GM21723 (cell line): ENCODE measurements around the gene HLF.

Experiments
- ATAC-seq: cut with Tn5 transposase; IDR thresholded peaks from one replicate; pipeline ENCODE4 v1.9.1; 2021; ENCODE audit warnings: mild to moderate bottlenecking, moderate library complexity; ENCODE audit not compliant: unreplicated experiment

Gene HLF

DNA sequence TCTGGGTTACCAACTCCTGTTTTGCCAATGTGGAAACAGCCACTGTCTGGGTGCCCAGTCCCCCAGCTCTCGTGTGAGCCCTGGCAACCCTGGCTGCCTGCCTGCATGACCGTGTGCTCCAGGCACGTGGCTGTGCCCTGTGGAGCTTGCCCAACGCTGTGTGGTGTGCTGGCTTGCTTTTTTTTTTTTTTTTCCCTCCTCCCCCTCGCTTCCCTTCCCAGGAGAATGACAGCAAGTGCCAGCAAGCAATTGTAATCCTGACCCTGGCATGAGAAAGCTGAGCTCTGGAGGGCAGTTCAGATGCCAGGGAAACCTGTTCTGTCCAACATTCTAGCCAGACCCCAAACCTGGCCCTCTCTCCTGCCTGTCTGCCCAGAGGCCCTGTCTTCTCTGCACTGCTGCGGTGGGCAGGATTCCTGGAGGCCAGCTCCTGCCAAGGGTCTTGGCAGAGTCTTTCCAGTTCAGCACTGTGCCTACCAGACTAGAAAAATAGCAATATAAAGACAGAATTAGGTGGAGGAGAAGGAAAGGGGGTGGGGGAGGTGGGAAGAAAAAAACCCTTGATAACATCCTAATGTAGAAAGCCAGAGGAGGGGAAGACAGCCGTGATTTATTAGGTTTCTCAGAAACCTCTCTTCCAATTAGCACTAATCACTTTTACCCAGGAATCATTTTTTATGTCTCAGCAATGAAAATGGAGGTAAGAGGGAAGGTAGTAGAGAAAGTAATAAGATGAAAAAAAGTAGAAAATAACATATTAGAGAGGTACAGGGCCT is 9.0 kb downstream of the HLF start:
- no peak for ATAC-seq

DNA sequence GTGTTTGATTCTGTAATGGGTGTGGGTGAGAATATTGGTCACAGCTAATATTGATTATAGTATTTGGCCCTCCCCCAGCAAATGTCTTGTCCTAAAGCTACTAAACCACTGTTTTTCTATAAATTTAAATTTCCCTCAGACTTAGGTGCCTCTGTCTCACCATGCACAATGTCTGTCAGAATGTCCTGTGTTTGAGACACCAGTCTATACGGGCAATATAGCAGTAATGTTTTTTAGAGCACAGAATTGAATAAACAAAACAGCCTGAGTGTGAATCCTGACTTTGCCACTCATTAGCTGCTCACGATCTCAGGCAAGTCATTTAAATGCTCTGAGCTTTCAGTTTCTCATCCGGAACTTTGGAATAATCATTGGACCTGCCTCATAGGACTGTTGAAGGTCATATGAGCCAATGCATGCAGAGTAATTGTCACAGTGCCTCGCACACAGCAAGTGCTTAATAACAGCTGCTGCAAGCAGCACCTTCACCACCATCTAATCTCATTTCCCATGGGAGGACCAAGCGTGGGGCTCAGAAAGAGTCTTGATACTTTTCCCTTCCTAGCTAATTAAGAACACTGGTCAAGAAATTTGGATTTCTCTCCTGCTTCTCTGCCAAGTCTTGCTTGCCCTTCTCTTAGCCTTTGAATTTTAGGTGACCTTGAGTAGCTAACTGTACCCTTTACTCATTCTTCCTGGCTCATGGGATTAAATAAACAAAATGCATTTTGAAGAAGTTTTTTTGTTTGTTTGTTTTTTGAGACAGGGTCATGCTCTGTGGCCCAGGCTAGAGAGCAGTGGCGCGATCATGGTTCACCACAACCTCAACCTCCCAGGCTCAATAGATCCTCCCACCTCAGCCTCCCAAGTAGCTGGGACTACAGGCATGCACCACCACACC is 9.8 kb downstream of the HLF start:
- ATAC-seq, result no peak

DNA sequence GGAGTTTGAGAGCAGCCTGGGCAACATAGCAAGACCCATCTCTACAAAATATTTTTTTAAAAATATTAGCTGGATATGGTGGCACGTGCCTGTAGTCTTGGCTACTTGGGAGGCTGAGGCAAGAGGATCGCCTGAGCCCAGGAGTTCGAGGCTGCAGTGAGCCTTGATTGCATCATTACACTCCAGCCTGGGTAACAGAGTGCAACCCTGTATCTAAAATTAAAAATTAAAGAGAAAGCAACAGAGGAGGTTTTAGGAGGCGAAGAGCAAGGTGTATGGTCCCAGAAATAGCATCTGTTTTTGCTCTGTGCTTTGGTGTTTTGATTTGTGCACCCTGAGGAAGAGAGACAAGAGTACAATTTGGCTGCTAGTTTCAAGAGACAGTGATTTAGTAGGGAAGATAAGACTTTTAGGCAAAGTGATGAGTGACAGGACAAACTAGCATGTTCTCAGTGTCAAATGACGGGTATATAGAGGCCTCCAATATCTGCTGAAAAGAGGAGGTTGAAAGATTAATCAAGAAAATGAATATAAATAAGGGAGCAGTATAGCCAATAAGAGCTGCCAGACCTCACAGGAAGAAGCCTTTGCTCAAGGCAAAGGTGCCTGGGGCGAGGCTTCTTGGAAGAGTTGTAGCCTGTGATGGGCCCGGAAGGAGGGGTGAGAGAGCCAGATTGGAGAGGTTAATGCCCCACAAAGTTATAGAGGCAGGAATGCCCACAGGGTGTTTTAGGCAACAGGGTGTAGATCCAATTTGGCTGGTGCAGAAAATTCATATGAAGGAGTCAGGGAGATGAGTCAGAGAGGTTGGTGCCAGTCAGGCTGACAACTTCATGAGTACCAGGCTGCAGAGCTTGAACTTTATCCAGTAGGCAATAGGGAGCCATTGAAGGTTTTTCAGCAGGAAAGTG is 11.4 kb downstream of the HLF start:
- no peak for ATAC-seq

DNA sequence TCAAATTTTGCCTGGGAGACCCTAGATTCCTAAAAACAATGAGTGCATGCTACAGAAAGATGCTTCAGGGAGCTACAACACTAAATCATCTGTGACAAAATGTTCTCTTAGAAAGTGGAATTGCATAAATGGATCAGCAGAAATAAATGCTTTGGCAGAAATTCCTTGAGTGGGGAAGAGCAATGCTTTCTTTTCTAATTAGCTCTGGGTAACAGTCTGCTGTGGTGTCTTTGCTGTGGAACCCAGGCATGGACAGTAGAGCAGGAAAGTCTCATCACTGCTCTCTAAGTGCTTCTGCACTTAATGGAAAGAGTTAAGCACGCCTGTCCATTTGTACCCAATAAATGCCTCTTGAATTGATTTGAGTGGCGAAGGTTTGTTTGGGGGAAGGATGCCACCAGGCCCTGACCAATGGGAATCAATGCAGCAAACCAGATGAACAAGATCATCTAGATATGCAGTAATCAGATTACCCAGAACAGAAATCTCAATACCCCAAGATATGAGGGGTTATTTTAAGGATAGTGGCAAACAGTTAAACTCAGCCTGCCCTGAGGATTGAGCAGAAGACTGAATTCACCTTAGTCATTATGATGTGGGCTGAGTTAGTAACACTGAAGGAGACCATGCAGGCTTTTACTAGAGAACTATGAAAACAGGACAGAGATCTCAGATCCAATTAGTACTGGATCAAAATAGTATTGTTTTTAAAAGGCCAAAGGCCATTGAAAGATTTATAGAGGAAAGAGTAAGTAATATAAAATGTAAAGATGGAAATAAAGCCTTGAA is 13.6 kb downstream of the HLF start:
- ATAC-seq, result no peak

DNA sequence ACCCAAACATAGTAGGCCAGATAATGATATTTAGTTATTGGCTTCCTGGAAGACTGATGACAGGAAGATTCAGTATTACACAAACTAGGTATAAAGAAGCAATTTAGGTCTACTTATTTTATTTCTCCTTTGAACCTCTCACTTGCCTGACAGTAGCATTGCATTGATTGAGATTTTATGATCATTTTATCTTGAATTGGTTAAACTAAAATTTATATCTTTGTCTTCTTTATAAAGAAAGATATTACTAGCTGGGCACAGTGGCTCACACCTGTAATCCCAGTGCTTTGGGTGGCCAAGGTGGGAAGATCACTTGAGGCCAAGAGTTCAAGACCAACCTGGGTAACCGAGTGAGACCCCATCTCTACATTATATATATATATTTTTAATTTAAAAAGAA is 14.4 kb downstream of the HLF start:
- ATAC-seq, result no peak

DNA sequence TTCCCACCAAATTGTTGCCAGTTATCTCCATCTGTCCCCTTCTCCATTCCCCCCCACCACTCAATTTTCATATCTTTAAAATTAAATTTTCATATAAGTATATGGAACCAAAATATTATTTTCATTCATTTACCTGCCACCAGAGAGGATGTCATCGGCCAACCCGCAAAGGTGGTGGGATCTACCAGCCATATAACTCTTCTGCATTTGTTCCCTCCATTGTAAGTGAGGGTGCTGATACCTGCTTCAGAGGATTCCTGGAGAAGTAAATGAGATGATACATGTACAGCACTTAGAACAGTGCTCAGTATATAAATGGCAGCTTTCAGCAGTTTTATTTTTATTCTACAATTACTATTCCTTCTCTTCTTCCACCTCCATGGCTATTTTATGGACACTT is 15.0 kb downstream of the HLF start:
- ATAC-seq, result no peak

DNA sequence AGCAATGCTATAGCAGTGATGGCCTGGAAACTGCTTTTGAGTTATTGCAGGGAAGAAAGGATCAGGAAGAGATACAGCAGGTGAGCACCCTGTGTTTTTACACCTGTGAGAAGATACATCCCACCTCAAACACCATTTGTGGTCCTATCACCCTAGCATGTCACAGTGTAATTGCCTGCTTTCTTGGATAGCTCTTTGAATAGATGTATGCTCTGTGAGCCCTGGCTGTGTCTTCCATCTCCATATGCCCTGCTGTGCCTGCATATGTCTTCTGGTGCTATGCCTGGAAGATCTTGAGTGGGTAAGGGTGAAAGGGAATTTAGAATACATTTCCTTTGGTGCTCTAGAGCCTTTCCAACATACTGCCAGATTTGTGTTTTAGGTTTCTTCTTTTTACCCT is 15.5 kb downstream of the HLF start:
- ATAC-seq, result no peak

DNA sequence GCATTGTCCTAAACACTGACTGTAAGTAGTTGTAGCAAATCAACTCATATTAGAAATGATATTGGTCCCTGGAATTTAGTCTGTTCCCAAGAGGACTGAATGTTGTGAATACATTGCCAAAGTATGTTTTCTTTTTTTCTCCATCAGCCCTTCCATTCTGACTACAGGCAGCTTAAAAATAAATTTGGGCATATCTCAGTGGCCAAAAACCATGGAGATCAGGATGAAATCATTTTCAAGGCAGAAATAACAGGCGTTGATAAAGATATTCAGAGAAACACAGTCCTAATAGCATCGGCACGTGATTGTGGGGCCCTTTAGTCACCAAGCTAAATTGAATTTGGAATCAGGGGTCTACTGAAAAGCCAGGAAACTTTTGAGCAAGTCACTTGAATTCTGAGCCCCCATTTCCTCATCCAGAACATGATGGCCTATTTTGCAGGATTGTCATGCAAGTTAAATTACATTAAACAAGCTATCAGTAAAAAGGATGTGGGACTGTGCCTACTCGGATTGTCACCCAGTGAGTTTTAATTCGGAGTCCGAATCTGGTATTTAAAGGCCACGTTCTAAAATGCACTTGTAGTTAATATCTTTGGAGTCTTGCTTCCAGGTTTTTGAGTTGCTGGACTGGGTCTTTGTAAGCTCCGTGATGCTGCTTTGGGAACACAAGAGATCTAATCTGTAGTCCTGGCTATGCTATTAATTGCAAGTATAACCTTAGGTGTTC is 17.1 kb downstream of the HLF start:
- no peak for ATAC-seq

DNA sequence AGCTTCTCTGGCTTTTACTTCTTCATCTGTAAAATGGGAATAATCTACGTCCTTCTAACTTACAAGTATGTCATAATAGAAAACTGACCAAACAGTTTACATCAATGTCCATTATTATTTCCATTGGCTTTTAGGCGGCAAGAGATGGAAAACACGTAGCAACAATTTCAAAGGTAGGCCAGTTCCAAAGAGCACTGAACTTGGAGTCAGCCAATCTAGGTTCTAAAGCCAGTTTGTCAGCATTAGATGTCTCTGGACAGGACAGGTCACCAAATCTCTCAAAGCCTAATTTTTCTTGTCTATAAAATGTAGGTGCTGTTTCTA is 17.6 kb downstream of the HLF start:
- ATAC-seq, result no peak

DNA sequence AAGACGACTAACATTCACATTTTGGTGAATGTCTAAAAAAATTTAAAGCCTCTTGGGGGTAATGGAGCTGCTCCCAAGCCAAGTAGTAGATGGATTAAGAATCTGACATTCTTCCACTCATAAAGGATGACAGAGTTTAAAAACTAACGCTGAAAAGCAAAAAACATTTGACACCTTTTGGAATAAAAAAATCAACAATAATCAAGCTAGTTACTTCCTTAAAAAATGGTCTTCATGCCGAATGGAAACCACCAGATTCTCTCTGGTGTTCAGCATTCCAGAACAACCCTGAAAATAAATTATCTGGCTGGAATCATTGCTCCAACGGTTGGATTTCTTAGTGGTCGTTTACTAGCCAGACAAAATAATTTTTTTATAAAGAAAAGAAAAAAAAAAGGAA is 18.0 kb downstream of the HLF start:
- no peak for ATAC-seq

DNA sequence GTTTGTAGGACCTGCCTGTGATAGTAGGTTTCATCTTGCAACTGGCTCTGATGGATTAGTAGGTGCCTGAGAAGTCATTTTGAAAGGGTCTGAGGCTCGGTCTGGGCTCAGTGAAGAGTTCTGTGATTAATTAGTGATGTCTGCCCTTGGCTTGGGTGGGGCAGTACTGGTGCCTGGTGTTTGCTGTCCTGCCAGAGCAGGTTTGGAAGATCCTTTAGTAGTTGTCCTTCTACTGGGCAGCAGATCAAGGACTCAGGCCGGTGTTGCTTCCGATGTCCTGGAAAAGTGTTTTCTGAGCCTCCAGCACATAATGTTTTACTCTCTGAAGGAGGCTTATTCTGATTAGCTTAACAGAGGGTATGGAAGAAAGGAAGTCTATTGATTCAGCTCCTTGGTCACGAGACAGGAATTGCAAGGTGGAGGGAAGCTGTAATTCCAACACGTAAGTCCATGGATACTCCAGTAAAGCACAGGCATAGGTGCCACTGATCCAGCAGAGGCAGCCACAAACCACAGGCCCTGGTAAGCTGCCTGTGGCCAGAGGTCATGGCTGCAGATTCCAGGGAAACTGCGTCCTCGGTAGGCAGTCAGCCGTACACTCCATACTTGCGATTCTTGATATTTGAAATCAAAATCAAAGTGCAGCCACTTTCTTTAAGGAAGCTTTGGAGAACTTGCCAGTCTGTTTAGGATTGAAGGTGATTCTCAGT is 18.7 kb downstream of the HLF start:
- ATAC-seq, result no peak

DNA sequence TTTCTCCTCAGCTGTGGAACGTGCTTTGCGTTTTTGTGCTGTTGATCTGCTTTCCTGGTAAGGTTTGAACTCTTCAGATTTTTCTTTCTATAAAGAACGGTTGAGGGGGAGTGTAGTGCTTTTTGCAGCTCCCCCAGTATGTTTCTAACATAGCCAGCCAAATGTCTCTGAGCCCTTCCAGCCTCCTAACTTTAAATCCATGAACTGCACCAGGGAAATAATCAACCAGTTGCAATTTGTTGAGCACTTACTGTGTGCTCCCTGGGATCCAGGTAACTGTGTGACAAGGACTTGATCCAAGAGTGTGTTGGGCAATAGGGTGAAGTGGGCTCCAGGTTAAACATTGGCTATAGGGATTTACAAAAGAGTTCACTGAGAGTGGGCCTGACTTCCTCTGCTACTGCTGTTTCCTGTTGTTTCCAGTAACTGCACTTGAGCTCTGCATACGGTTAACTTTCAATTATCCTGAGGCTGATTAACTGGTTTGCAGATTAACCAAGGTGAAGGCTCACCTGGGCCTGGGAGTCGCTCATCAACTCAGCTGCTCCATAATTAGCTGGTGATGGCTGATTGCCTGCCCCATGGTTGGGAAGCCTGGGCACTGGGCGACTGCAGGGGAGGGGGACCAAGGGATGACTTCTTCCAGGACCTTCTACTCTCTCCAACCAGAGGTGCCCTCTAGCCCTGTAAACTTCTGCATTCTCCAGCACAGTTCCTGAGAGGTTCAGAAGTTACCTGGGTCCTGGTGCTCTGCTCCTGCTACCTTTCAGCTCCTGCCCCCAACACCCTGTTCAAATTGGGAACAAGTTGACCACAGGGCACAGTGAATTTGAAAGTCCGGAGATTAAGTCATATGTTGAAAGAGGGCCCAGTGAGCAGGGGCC is 19.5 kb downstream of the HLF start:
- ATAC-seq, result no peak

DNA sequence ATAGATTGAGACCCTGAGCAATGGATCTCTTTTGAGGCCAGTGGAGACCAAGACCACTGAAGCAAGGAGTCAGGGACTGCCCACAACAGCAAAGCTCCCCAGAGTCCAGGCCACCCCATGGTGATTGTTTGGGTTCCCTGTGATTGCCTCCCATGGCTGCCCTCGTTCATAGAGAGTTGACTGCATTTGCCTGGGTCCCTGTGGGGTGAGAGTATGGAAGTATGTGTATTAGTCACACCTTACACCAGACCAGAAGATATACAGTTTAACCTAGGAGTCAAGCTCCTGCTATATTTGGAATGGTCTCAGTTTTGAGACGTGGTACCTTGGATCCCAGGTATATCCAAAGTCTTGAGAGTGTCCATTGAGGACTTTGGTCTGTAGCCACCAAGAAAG is 20.2 kb downstream of the HLF start:
- no peak for ATAC-seq

DNA sequence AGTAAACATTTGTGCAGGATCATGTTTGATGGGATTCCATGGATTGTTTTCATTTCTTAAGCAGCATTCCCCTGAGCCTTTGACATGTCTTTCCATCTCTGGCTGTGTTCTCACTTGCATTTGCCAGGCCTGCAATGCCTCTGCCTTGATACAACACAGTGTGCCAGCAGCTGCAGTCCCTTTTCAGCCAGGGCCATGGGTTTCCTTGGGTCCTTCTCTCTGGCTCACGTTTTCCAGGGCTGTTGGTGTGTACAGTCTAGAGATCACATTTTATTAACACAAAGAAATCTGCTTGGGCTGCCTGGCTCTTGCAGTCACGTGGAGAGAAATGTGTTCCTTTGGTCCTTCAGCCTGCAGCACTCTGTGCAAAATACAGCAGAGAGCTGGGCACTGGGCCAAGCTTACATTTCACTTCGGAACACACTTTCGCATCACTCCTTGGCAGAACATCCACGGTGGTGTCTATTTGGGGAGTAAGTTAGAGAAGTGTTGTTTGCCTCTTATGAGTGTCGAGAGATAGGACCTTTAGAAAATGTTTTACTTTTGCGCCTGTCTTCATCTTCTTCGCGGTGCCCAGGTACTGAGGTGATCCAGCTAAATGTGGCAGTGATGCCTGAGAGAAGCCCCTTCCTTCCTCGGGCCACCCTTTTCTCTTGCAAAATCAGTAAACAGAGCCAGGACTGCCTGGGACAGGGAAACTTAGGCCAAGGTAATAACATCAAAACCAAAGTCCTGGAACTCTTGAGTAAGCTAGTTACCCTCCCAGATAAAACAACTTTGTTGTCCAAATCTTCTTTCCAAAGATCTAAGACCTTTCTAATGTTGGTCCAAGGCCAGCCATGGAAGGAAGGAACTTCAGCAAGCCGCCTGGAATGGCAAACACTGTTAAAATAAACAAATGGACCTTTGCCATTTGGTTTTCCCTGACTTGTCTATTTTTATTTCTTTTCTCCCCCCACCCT is 20.9 kb downstream of the HLF start:
- ATAC-seq, result no peak

DNA sequence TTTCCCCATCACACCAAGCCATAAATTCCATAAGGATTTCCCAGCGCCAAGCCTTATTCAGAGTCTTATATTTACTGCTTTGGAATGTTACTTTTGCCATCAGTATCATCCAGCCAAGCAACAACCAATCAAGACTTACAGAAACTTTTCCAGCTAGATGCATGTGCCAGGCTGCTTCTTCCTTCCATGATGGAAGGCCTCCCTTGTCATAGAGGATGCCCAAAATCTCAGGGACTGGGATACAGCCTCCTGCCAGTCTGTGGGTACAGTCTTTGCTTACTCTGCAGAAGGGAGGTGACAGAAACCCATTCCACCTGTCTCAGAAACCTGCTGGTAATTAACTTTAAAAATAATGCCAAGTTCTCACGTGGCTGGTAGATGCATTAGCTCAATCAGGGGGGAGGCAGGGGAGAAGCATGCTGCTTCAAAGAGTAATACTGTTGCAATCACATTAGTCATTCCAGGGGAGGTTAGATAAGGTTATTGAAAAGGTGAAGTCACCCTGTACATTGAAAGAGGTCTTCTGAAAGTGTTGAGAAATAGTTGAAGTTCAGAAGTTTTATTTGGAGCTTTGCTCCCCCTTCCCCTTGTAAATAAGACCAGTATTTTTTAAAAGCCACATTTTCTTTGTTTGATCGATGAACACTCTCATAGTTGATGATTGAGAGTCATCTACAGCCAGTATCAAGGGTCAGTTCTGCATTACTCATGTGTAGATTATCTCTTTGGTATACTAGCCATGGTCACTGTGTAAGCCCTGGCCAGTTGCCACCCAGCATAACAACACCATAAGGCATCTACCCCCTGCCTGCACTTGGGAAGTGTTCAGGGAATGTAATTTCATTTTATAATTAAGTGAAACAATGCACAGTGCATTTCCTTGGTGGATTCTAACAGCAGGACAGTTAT is 22.2 kb downstream of the HLF start:
- no peak for ATAC-seq
